HepG2 (cell line): ENCODE measurements around the gene CA12. TPM values are rescaled to one million over a fixed set of nuclear protein-coding genes. Genes with fewer than 3 reads are reported as not detected.

Experiments used
- ATAC-seq: fragments of 200-7000 bp; cut with Tn5 transposase; 3 replicates; pipeline ENCODE4 v1.9.1; 2020; ENCODE audit warnings: mild to moderate bottlenecking, moderate library complexity
- BruUV-seq: library from RNA; stranded (reverse); fragments of 400-500 nt; replicated peaks from 2 replicates; lab custom pipeline; 2021; lab: Mats Ljungman, UMichigan
- CTCF ChIA-PET: fragments of 300-600 bp; formaldehyde crosslinking; extraction: SDS; loops from one replicate; lab custom pipeline; 2021; ENCODE audit warnings: low total read pairs, inconsistent platforms, low intra/inter-chr PET ratio; lab: Yijun Ruan, JAX
- POLR2A ChIA-PET: fragments of 350-600 bp; sonication (Branson Sonifier 250); formaldehyde crosslinking; loops from one replicate; lab custom pipeline; 2020; ENCODE audit warnings: antibody characterized with exemption, inconsistent platforms; lab: Yijun Ruan, JAX
- DNase-seq: peaks from one replicate; pipeline ENCODE4 v3.0.0-alpha.2; 2015; ENCODE audit warnings: low spot score
- FAIRE-seq: peaks from 3 replicates; lab custom pipeline; 2011; peaks lifted over from hg19 to GRCh38; lab: Jason Lieb, UNC
- H2AFZ ChIP-seq: one replicate; pipeline ENCODE4 v1.6.1; 2011; ENCODE audit warnings: low read length, inconsistent platforms
- H3K27ac ChIP-seq: fragments of 300-600 bp; 3 replicates; pipeline ENCODE4 v1.8.0; 2011; ENCODE audit warnings: mixed run types, mild to moderate bottlenecking, mixed read lengths, low read length, inconsistent platforms; ENCODE audit not compliant: insufficient read depth; ENCODE audit errors: extremely low read length
- H3K27me3 ChIP-seq, 2 experiments: fragments of 200-600 bp in 1 of 2; 2 replicates in 1 of 2; 3 replicates in 1 of 2; pipeline versions ENCODE4 v1.6.0 to v1.8.0; 2011; ENCODE audit warnings: low read length in 2 of 2, mild to moderate bottlenecking in 2 of 2, moderate library complexity in 2 of 2, inconsistent platforms in 1 of 2; ENCODE audit not compliant: insufficient read depth in 2 of 2, control insufficient read depth in 1 of 2
- H3K36me3 ChIP-seq, 2 experiments: fragments of 200-600 bp in 1 of 2; replicated peaks in 1 of 2; 2 replicates in 1 of 2; 3 replicates in 1 of 2; pipeline versions ENCODE4 v1.5.1 to v1.8.0; 2011; ENCODE audit warnings: low read length in 2 of 2, inconsistent platforms in 1 of 2; ENCODE audit not compliant: insufficient read depth in 2 of 2, control insufficient read depth in 1 of 2
- H3K4me1 ChIP-seq: 2 replicates; pipeline ENCODE4 v1.5.1; 2012; ENCODE audit warnings: low read length, inconsistent platforms; ENCODE audit not compliant: insufficient read depth
- H3K4me2 ChIP-seq: 2 replicates; pipeline ENCODE4 v1.6.0; 2011; ENCODE audit warnings: low read depth, low read length, inconsistent platforms
- H3K4me3 ChIP-seq, 3 experiments: fragments of 200-600 bp in 1 of 3; sonication (generic), shearing (Covaris generic) in 1 of 3; replicated peaks in 1 of 3; 2 replicates each; pipeline ENCODE4 v1.5.1; 2011 to 2016; ENCODE audit warnings: low read length in 3 of 3, inconsistent platforms in 2 of 3, low read depth in 2 of 3, mild to moderate bottlenecking in 2 of 3, control low read depth in 1 of 3, mixed read lengths in 1 of 3; ENCODE audit not compliant: insufficient read depth in 1 of 3
- H3K79me2 ChIP-seq: one replicate; pipeline ENCODE4 v1.6.1; 2011; ENCODE audit warnings: low read length, inconsistent platforms; ENCODE audit not compliant: insufficient read depth
- H3K9ac ChIP-seq: 2 replicates; pipeline ENCODE4 v1.6.0; 2011; ENCODE audit warnings: mild to moderate bottlenecking, low read depth, low read length, inconsistent platforms; ENCODE audit not compliant: insufficient read depth
- H3K9me3 ChIP-seq: 2 replicates; pipeline ENCODE4 v1.5.1; 2012; ENCODE audit warnings: mild to moderate bottlenecking, low read length
- H4K20me1 ChIP-seq: 2 replicates; pipeline ENCODE4 v1.6.0; 2011; ENCODE audit warnings: inconsistent platforms, mild to moderate bottlenecking, low read length, moderate library complexity; ENCODE audit not compliant: insufficient read depth
- ARID4A ChIP-seq: sonication (generic); formaldehyde crosslinking; IDR thresholded peaks from 2 replicates; pipeline ENCODE4 v1.5.0; 2020; ENCODE audit warnings: mild to moderate bottlenecking, missing genetic modification reagents, borderline replicate concordance
- ZBTB25 ChIP-seq: IDR thresholded peaks from 2 replicates; pipeline ENCODE4 v1.6.1; 2018; ENCODE audit warnings: missing genetic modification reagents
- WGBS: methylation state at CpG from one replicate; pipeline ENCODE4 v1.1.6; 2017; ENCODE audit warnings: low lambda C conversion rate; 5-methylcytosine and 5-hydroxymethylcytosine counted together
- in situ Hi-C: cut with HindIII; loops from 2 replicates; pipeline ENCODE4 v1.10.0; 2017; ENCODE audit warnings: low pct_unique_long_range_greater_than_20kb; ENCODE audit not compliant: extremely low pct_ligation_motif_present
- intact Hi-C: fragments of 100-400 bp; cut with micrococcal nuclease; formaldehyde crosslinking; loops from one replicate; pipeline ENCODE4 v1.10.0; 2022; ENCODE audit not compliant: unreplicated experiment
- polyA plus RNA-seq, 8 experiments: library from polyadenylated mRNA; depleted of rRNA in 3 of 8; stranded (reverse) in 7 of 8; unstranded in 1 of 8; fragments of >200 nt; fragmentation: Illumina TruSeq in 4 of 8; extraction: Trizol in 4 of 8; gene quantifications; 2 replicates each; pipeline versions ENCODE4 v1.2.1 to v1.2.3, GENCODE V29; 2011 to 2016; ENCODE audit warnings: low read depth in 4 of 8, missing spikeins in 1 of 8, mixed read lengths in 1 of 8; ENCODE audit not compliant: insufficient read depth in 1 of 8
- total RNA-seq, 5 experiments: library from RNA; depleted of rRNA; stranded (reverse); fragments of >200 nt; fragmentation: Illumina TruSeq; extraction: Trizol; gene quantifications; 2 replicates each; pipeline ENCODE4 v1.2.3, GENCODE V29; 2016; ENCODE audit warnings: low read depth in 1 of 5

The CA12 gene
- total and polyA plus RNA-seq, 2 of the 13 experiments (the other 11 are each of a cell fraction or from before 2014, with no cell fraction given) = 0.07 to 0.20 TPM

- H3K4me3 ChIP-seq = no peak overlapping the region
- 95% methylated on average over 1 of the region's 1 CpG for WGBS
- in situ Hi-C loops (no loop called here), intact Hi-C loops (no loop called here)
- peaks cover 1 to 12% of the 10 kb centered on the region in 2 experiments; a peak in 3 of 5 replicates for H3K27me3 ChIP-seq
- TF ChIP-seq ZBTB25 (CRISPR knock-in tag) = no peak
- no peak for TF ChIP-seq ARID4A (CRISPR knock-in tag)
- ChIA-PET CTCF (no interaction called here), POLR2A (no interaction called here)
- H3K4me1 ChIP-seq = no peaks in the 10 kb centered on the region
- FAIRE-seq (no peak), ATAC-seq (no peak), DNase-seq (no peak)
- no peaks in the 10 kb centered on the region for H4K20me1 ChIP-seq
- H2AFZ ChIP-seq = no peak overlapping the region
- no peak overlapping the region for H3K27ac ChIP-seq
- BruUV-seq = no TSS peak
- H3K4me2 ChIP-seq = no peak overlapping the region
- no peaks in the 10 kb centered on the region for H3K36me3 ChIP-seq
- H3K79me2 ChIP-seq = no peaks in the 10 kb centered on the region
- no peaks in the 10 kb centered on the region for H3K9me3 ChIP-seq
- no peak overlapping the region for H3K9ac ChIP-seq
Observed at GRCh38 chr15:63312286-63312685, 69.4 kb downstream of the CA12 start.
